Nephron (organoid): ENCODE results near the gene NEO1.
A peak's percentile ranks its signal among the peaks of the same experiment; 100 is the strongest.

ENCODE experiments used
- H3K27ac Mint-ChIP-seq, 3 experiments: 2 replicates each; pipeline ENCODE4 v1.8.0; 2020; ENCODE audit warnings: mixed read lengths in 3 of 3, mild to moderate bottlenecking in 2 of 3, moderate library complexity in 1 of 3
- H3K27me3 Mint-ChIP-seq: 2 replicates; pipeline ENCODE4 v1.8.0; 2021; ENCODE audit warnings: low read depth, mild to moderate bottlenecking, moderate library complexity, mixed read lengths
- H3K36me3 Mint-ChIP-seq: 2 replicates; pipeline ENCODE4 v1.8.0; 2020; ENCODE audit warnings: low read depth, mixed read lengths
- H3K4me1 Mint-ChIP-seq: 2 replicates; pipeline ENCODE4 v1.8.0; 2020; ENCODE audit warnings: mixed read lengths
- H3K4me3 Mint-ChIP-seq, 3 experiments: 2 replicates each; pipeline ENCODE4 v1.8.0; 2020; ENCODE audit warnings: mild to moderate bottlenecking in 3 of 3, mixed read lengths in 3 of 3, moderate library complexity in 2 of 3
- H3K9me3 Mint-ChIP-seq: 2 replicates; pipeline ENCODE4 v1.8.0; 2020; ENCODE audit warnings: mixed read lengths
- CTCF ChIP-seq, 3 experiments: fragments of 200-600 bp; sonication (generic); IDR thresholded peaks; one replicate each; pipeline ENCODE4 v1.5.0; 2021; ENCODE audit warnings: antibody characterized with exemption in 3 of 3; ENCODE audit not compliant: unreplicated experiment in 3 of 3

NEO1 gene

GRCh38 chr15:73074241-73074640 is 22.0 kb downstream of the NEO1 start:
- Mint-ChIP-seq H3K4me1 (no peaks in the 10 kb centered on the region), H3K36me3 (no peaks in the 10 kb centered on the region), H3K4me3 (no peak overlapping the region), H3K27me3 (no peaks in the 10 kb centered on the region), H3K27ac (no peak overlapping the region), H3K9me3 (no peaks in the 10 kb centered on the region)
- TF ChIP-seq CTCF (IDR thresholded peaks at IDR 0.05; ENCODE audit: unreplicated experiment in 3 of 3) = no peak

- no peaks in the 10 kb centered on the region for H3K27me3 Mint-ChIP-seq
- H3K9me3 Mint-ChIP-seq = no peaks in the 10 kb centered on the region
- no peak overlapping the region for H3K27ac Mint-ChIP-seq
- H3K36me3 Mint-ChIP-seq = no peaks in the 10 kb centered on the region
- peaks cover 8% of the 10 kb centered on the region for H3K4me1 Mint-ChIP-seq
- no peak for TF ChIP-seq CTCF (IDR thresholded peaks at IDR 0.05; ENCODE audit: unreplicated experiment in 3 of 3)
- no peak overlapping the region for H3K4me3 Mint-ChIP-seq
Observed at GRCh38 chr15:73075160-73075859, 23.0 kb downstream of the NEO1 start.

DNA sequence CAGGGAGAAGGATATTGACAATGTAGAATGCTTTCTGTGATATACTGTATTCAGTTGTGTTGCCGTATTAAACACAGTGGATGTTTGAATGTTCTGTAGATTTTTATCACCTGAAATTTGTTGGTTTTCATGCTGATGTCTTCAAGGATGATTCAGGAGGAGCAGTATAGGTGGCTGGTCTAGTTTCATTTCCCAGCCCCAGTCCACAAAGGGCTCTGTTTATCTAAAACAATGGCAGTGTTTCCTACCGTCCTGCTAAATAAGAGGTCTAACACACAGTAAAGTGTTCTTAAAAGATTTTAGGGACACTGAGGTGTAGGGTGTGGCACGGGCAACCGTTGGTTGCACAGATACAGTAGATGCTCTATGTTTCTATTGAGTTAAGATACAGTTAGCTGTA is 26.0 kb downstream of the NEO1 start:
- H3K4me3 Mint-ChIP-seq = no peak overlapping the region
- no peak for TF ChIP-seq CTCF (IDR thresholded peaks at IDR 0.05; ENCODE audit: unreplicated experiment in 3 of 3)
- no peaks in the 10 kb centered on the region for H3K36me3 Mint-ChIP-seq
- H3K27ac Mint-ChIP-seq = no peak overlapping the region
- no peaks in the 10 kb centered on the region for H3K27me3 Mint-ChIP-seq
- H3K4me1 Mint-ChIP-seq = peaks cover 18% of the 10 kb centered on the region
- no peaks in the 10 kb centered on the region for H3K9me3 Mint-ChIP-seq

DNA sequence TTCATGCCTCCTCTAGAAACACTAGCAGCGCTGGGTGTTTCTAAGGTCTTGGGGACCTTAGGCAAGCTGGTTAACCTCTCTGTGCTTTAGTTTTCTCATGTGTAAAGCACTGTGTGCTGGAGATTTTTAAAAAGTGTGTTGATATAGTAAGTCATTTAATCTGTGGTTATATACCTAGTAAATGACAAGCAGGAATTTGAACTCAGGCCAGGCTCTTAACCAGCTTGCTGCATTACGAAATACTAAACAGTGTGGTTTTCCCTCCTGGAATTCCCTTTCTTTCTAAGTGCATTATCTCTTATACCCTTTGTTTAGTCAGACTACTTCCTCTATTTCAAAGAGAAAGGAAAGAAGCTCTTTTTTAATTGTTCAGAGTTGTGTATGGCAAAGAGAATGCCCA is 26.5 kb downstream of the NEO1 start:
- Mint-ChIP-seq H3K9me3 (no peaks in the 10 kb centered on the region), H3K4me3 (no peak overlapping the region), H3K4me1 (peaks cover 18% of the 10 kb centered on the region), H3K27me3 (no peaks in the 10 kb centered on the region), H3K36me3 (no peaks in the 10 kb centered on the region), H3K27ac (no peak overlapping the region)
- no peak for TF ChIP-seq CTCF (IDR thresholded peaks at IDR 0.05; ENCODE audit: unreplicated experiment in 3 of 3)

- H3K27ac Mint-ChIP-seq = peak overlapping the region in 1 of 3 experiments; percentile 30
- H3K9me3 Mint-ChIP-seq = no peaks in the 10 kb centered on the region
- no peak for TF ChIP-seq CTCF (IDR thresholded peaks at IDR 0.05; ENCODE audit: unreplicated experiment in 3 of 3)
- H3K4me1 Mint-ChIP-seq = peaks cover 18% of the 10 kb centered on the region
- H3K4me3 Mint-ChIP-seq = no peak overlapping the region
- H3K27me3 Mint-ChIP-seq = no peaks in the 10 kb centered on the region
- H3K36me3 Mint-ChIP-seq = peaks cover 2% of the 10 kb centered on the region
Observed at GRCh38 chr15:73079565-73079964, 27.3 kb downstream of the NEO1 start.

GRCh38 chr15:73081321-73081958 is 29.2 kb downstream of the NEO1 start:
- peak; percentile 73 to 75 (median 73) for TF ChIP-seq CTCF (IDR thresholded peaks at IDR 0.05; ENCODE audit: unreplicated experiment in 3 of 3)
- peaks cover 18% of the 10 kb centered on the region for H3K4me1 Mint-ChIP-seq
- peak overlapping the region in 2 of 3 experiments; percentile 29 to 59 for H3K27ac Mint-ChIP-seq
- H3K36me3 Mint-ChIP-seq = peaks cover 4% of the 10 kb centered on the region
- no peak overlapping the region for H3K4me3 Mint-ChIP-seq
- H3K27me3 Mint-ChIP-seq = no peaks in the 10 kb centered on the region
- no peaks in the 10 kb centered on the region for H3K9me3 Mint-ChIP-seq
